GM12892 (cell line): ENCODE measurements around the gene PLOD2.

Source experiments
- POLR2A ChIP-seq: IDR thresholded peaks from 2 replicates; pipeline ENCODE4 v1.6.1; 2011; ENCODE audit warnings: low read depth, low read length, control low read depth
- POLR2AphosphoS5 ChIP-seq: IDR thresholded peaks from 2 replicates; pipeline ENCODE4 v1.6.1; 2011; ENCODE audit warnings: low read depth, low read length, control low read depth

- TF ChIP-seq POLR2AphosphoS5 = no peak
- no peak for TF ChIP-seq POLR2A
These were observed 49.6 kb downstream of the PLOD2 start for GRCh38 chr3:146111337-146111736.
